WERI-Rb-1 (cell line): ENCODE results near the gene SSR2.
"Not testable (repeated sequence)": the region's sequence is repeated elsewhere in the genome, so short reads cannot be mapped to it uniquely, and the experiment has no call there.

ENCODE experiments used
- DNase-seq: peaks from one replicate; pipeline ENCODE4 v3.0.0-alpha.2; 2020
- H3K27ac ChIP-seq: fragments of 250-450 bp; sonication (Bioruptor Pico); 2 replicates; pipeline ENCODE4 v1.5.1; 2020; ENCODE audit warnings: mild to moderate bottlenecking, moderate library complexity
- H3K27me3 ChIP-seq: fragments of 250-450 bp; sonication (Bioruptor Pico); 2 replicates; pipeline ENCODE4 v1.5.1; 2021; ENCODE audit warnings: mild to moderate bottlenecking, low read depth, moderate library complexity; ENCODE audit not compliant: insufficient read depth, severe bottlenecking
- H3K36me3 ChIP-seq: fragments of 250-450 bp; sonication (Bioruptor Pico); 2 replicates; pipeline ENCODE4 v1.5.1; 2020; ENCODE audit warnings: mild to moderate bottlenecking, moderate library complexity
- H3K4me3 ChIP-seq: 2 replicates; pipeline ENCODE4 v1.5.1; 2011; ENCODE audit warnings: low read depth, mild to moderate bottlenecking, control low read depth, low read length
- H3K9me3 ChIP-seq: fragments of 250-450 bp; sonication (Bioruptor Pico); 2 replicates; pipeline ENCODE4 v1.5.1; 2021; ENCODE audit warnings: mild to moderate bottlenecking, moderate library complexity; ENCODE audit not compliant: severe bottlenecking
- TF ChIP-seq, protein P1 (sequence below): IDR thresholded peaks from 2 replicates; pipeline ENCODE4 v1.5.1; 2011; ENCODE audit warnings: low read depth, mild to moderate bottlenecking, control low read depth, inconsistent platforms, low read length

The SSR2 gene

DNA sequence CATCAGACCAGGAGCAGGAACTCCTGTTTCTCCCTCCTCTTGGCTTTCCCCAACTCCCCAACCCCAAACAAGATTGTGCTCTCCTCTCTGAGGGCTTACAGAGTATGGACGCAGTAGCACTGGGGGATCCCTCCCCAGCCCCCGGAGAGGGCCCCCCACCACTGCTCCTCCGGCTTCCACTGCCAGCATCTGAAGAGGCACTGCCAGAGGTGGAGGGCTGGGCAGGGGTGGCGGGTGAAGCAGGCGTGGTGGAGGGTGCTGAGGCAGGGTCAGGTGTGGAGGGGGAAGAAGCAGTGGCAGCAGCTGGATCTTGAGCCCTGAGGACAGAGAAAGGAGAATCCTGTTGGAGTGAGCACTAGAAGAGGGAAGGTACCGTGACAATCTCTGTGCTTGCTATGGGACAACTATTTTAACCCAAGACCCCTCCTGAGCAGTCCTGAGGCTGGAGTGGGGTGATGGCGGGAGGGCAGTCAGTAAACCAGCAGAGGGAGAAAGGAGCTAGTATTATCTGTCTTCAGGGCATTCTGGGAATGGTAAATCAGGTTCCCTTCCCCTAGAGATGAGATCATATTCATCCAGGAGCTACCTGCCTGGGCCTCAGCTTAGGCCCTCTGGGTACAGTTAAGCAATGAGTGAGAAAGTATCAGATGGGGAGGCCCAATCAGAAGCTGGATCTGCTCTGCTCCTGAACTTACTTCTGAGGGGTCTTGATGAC lies 30.4 kb upstream of the SSR2 start:
- TF ChIP-seq, protein P1, sequence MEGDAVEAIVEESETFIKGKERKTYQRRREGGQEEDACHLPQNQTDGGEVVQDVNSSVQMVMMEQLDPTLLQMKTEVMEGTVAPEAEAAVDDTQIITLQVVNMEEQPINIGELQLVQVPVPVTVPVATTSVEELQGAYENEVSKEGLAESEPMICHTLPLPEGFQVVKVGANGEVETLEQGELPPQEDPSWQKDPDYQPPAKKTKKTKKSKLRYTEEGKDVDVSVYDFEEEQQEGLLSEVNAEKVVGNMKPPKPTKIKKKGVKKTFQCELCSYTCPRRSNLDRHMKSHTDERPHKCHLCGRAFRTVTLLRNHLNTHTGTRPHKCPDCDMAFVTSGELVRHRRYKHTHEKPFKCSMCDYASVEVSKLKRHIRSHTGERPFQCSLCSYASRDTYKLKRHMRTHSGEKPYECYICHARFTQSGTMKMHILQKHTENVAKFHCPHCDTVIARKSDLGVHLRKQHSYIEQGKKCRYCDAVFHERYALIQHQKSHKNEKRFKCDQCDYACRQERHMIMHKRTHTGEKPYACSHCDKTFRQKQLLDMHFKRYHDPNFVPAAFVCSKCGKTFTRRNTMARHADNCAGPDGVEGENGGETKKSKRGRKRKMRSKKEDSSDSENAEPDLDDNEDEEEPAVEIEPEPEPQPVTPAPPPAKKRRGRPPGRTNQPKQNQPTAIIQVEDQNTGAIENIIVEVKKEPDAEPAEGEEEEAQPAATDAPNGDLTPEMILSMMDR: no peak
- no peak overlapping the region for H3K27ac ChIP-seq
- peaks cover 67% of the 10 kb centered on the region for H3K36me3 ChIP-seq
- H3K4me3 ChIP-seq: no peak overlapping the region
- H3K27me3 ChIP-seq: no peaks in the 10 kb centered on the region
- H3K9me3 ChIP-seq: no peaks in the 10 kb centered on the region
- no peak for DNase-seq

DNA sequence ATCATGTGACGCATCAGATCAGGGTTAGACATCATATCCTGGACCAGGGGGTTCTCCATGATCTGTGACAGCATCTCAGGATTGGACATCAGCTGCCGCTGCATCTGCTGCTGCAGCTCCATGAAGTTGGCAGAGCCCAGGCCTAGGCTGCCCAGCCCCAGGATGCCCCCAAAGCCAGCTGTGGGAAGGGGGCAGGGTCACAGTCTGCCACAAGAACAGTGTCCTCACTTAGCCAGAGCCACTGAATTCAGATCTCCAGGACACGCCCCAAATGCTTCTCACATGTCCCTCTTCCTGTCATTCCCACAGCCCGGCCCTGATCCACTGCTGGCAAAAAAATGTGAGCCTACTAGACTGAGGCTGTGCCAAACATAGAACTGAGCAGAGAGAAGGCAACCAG lies 29.6 kb upstream of the SSR2 start:
- DNase-seq: no peak
- Histone ChIP-seq H3K4me3 (no peak overlapping the region), H3K36me3 (peaks cover 67% of the 10 kb centered on the region), H3K27me3 (no peaks in the 10 kb centered on the region), H3K27ac (no peak overlapping the region), H3K9me3 (no peaks in the 10 kb centered on the region)
- TF ChIP-seq, protein P1: no peak

DNA sequence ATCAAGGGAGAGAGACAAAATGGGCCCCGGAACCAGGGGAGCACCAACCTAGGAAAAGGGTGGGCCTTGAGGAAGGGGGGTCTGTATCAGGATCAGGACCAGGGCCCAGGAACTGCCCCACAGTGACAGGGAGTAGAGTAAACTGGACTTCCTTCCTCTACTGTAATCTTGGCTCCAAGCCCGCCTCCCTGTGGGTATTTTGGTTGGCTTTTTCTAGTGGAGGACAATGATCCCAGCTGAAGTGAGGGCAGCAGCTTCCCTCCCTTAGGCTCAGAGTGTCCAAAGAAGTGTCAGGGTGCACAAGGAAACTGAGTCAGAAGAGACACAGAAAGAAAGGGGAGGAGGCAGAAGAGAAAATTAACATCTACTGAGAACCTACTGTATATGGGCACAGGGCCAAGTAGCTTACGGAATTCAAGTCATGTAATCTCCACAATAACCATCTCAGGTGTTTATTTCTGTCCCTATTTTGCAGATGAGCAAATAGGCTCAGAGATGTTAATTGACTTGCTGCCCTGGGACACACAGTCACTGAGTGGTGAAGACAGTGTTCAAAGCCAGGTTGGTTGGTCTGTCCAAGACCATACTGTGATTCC lies 28.0 kb upstream of the SSR2 start:
- DNase-seq: no peak
- no peak overlapping the region for H3K27ac ChIP-seq
- TF ChIP-seq, protein P1: no peak
- no peaks in the 10 kb centered on the region for H3K9me3 ChIP-seq
- H3K36me3 ChIP-seq: peaks cover 81% of the 10 kb centered on the region
- no peak overlapping the region for H3K4me3 ChIP-seq
- no peaks in the 10 kb centered on the region for H3K27me3 ChIP-seq

DNA sequence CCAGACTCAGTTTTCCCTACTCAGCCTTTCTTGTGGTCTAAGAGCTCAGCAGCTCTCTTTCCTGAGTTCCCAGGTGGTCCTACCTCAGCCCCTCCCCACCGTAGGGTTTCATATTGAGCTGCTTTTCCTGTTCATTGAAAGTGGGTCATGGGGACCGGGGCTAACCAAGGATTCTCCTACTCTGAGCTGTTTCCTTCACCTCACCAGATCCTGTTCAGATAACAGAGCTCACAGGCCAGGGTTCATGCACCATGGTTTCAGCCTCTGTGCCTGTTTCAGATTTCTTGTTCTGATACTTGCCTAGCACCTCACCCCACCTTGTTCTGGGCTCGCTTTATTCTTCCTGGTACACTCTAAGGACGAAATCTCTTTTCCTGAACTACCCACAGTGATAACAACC lies 24.3 kb upstream of the SSR2 start:
- TF ChIP-seq, protein P1: no peak
- Histone ChIP-seq H3K27me3 (no peaks in the 10 kb centered on the region), H3K9me3 (no peaks in the 10 kb centered on the region), H3K36me3 (peaks cover 91% of the 10 kb centered on the region), H3K27ac (no peak overlapping the region), H3K4me3 (no peak overlapping the region)
- DNase-seq: no peak

DNA sequence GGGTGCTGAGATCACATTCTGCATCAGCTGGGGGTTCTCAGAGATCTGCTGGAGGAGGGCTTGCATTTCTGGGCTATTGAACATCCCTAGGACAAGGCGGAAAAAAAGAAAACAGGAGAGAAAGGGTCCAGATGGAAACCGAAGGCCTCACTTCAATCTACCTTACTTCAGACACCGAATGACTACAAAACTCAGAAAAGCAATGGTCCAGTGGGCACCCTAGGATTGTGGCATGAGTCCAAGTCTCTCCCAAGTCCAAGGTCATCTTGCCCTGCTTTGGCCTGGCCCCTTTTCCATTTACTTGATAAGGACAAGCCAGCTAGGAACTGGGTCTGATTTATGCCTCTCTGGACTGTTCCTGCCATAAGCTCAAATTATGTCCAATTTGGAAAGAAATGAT lies 22.1 kb upstream of the SSR2 start:
- H3K4me3 ChIP-seq: no peak overlapping the region
- H3K27me3 ChIP-seq: no peaks in the 10 kb centered on the region
- TF ChIP-seq, protein P1: no peak
- DNase-seq: no peak
- H3K27ac ChIP-seq: no peak overlapping the region
- H3K9me3 ChIP-seq: no peaks in the 10 kb centered on the region
- peaks cover 91% of the 10 kb centered on the region for H3K36me3 ChIP-seq

DNA sequence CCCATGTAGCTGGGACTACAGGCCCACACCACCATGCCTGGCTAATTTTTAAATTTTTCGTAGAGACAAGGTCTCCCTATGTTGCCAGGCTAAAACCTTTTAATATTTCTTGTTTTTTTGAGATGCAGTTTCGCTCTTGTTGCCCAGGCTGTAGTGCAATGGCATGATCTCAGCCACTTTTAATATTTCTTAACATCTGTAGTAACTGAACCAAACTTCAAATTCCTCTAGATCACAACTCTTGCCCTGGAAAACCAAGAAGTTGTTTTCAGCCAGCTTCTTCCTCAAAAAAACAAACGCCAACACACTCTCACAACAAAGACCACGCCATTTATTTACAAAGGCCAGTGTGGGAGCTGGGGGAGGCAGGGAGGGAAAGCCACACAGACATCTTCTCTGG lies 14.2 kb upstream of the SSR2 start:
- peaks cover 40% of the 10 kb centered on the region for H3K36me3 ChIP-seq
- not testable (repeated sequence) for H3K9me3 ChIP-seq, H3K27me3 ChIP-seq, DNase-seq, H3K4me3 ChIP-seq, H3K27ac ChIP-seq
